Osteocyte (in vitro differentiated cells): ENCODE results near the gene PIEZO1. TPM values are rescaled to one million over a fixed set of nuclear protein-coding genes. Genes with fewer than 3 reads are reported as not detected.

ENCODE experiments used
- DNase-seq: peaks from one replicate; pipeline ENCODE4 v3.0.0; 2021; ENCODE audit warnings: mixed read lengths; ENCODE audit not compliant: unreplicated experiment; ENCODE audit errors: extremely low spot score
- H3K27ac Mint-ChIP-seq: one replicate; pipeline ENCODE4 v1.8.0; 2021; ENCODE audit warnings: mild to moderate bottlenecking, mixed read lengths; ENCODE audit not compliant: unreplicated experiment
- H3K27me3 Mint-ChIP-seq: one replicate; pipeline ENCODE4 v1.8.0; 2021; ENCODE audit warnings: mixed read lengths; ENCODE audit not compliant: unreplicated experiment
- H3K36me3 Mint-ChIP-seq: one replicate; pipeline ENCODE4 v1.8.0; 2021; ENCODE audit warnings: mixed read lengths; ENCODE audit not compliant: unreplicated experiment
- H3K4me1 Mint-ChIP-seq: one replicate; pipeline ENCODE4 v1.8.0; 2021; ENCODE audit warnings: mixed read lengths; ENCODE audit not compliant: unreplicated experiment
- H3K4me3 Mint-ChIP-seq: one replicate; pipeline ENCODE4 v1.8.0; 2021; ENCODE audit warnings: mild to moderate bottlenecking, moderate library complexity, mixed read lengths; ENCODE audit not compliant: unreplicated experiment
- H3K9me3 Mint-ChIP-seq: one replicate; pipeline ENCODE4 v1.8.0; 2021; ENCODE audit warnings: mixed read lengths; ENCODE audit not compliant: unreplicated experiment
- CTCF ChIP-seq: fragments of 200-600 bp; sonication (generic); IDR thresholded peaks from 2 replicates; pipeline ENCODE4 v1.5.0; 2021; ENCODE audit warnings: antibody characterized with exemption, mild to moderate bottlenecking, moderate library complexity
- total RNA-seq: library from RNA; stranded (reverse); gene quantifications from 2 replicates; pipeline ENCODE4 v1.2.1, GENCODE V29; 2021

PIEZO1 gene
- total RNA-seq, 1 donor from 2014 or later: 165 TPM

- no peaks in the 10 kb centered on the region for H3K27me3 Mint-ChIP-seq
- DNase-seq: peak; percentile 99
- H3K9me3 Mint-ChIP-seq: no peaks in the 10 kb centered on the region
- H3K4me1 Mint-ChIP-seq: peaks cover 21% of the 10 kb centered on the region
- TF ChIP-seq CTCF: peak; percentile 54
- H3K36me3 Mint-ChIP-seq: no peaks in the 10 kb centered on the region
- peak within 1 kb of the TSS; percentile 88 for H3K4me3 Mint-ChIP-seq
- H3K27ac Mint-ChIP-seq: peak within 1 kb of the TSS; percentile 89
Observed at GRCh38 chr16:88811769-88812512, 26.9 kb upstream of the PIEZO1 start, which contains the start of gene APRT. APRT (minus strand) TSS chr16:88811928; CDS start chr16:88811899, 29 bp downstream.

GRCh38 chr16:88810912-88811768 lies 26.1 kb upstream of the PIEZO1 start:
- Mint-ChIP-seq H3K27me3 (no peaks in the 10 kb centered on the region), H3K9me3 (no peaks in the 10 kb centered on the region), H3K4me3 (peak overlapping the region; percentile 88), H3K27ac (peak overlapping the region; percentile 89), H3K4me1 (peaks cover 21% of the 10 kb centered on the region), H3K36me3 (no peaks in the 10 kb centered on the region)
- DNase-seq: no peak
- no peak for TF ChIP-seq CTCF

- no peak for DNase-seq
- Mint-ChIP-seq H3K36me3 (no peaks in the 10 kb centered on the region), H3K4me1 (peaks cover 21% of the 10 kb centered on the region), H3K27ac (peak overlapping the region; percentile 89), H3K27me3 (no peaks in the 10 kb centered on the region), H3K9me3 (no peaks in the 10 kb centered on the region), H3K4me3 (peak overlapping the region; percentile 88)
- no peak for TF ChIP-seq CTCF
Observed at GRCh38 chr16:88810166-88810911, 25.3 kb upstream of the PIEZO1 start.

GRCh38 chr16:88809676-88810165 lies 24.7 kb upstream of the PIEZO1 start:
- H3K4me3 Mint-ChIP-seq: no peak overlapping the region
- H3K4me1 Mint-ChIP-seq: peaks cover 21% of the 10 kb centered on the region
- TF ChIP-seq CTCF: no peak

More at GRCh38 chr16:88809676-88810165, 24.7 kb upstream of the PIEZO1 start:
- no peak for DNase-seq
- H3K27ac Mint-ChIP-seq: no peak overlapping the region
- no peaks in the 10 kb centered on the region for H3K36me3 Mint-ChIP-seq
- H3K27me3 Mint-ChIP-seq: no peaks in the 10 kb centered on the region
- H3K9me3 Mint-ChIP-seq: no peaks in the 10 kb centered on the region
